DLD1 (cell line): ENCODE data around the gene IDNK.

Source experiments
- in situ Hi-C: cut with HindIII; loops from 2 replicates; pipeline ENCODE4 v1.10.0; 2017; ENCODE audit warnings: low sequenced_read_pairs

IDNK gene

GRCh38 chr9:83633255-83633654 lies 10.3 kb downstream of the IDNK start:
- in situ Hi-C loops, result no loop called here

DNA sequence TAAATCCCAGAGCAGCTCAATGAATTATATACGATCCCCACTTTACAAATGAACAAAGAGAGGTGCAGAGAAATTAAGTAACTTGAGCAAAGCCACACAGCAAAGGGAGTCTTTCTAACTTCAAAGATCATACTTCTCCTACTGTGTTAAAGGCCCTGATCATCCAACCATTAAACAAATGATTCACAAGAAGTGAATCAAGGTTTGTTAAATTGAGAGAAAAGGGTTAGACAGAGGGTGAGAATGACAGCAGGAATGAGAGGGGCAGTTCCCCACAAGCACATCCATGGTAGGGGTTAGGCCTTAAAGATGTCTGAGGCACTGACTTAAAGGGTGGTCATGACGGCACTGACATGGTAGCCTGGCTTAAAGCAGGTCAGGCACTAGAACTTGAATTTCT lies 10.7 kb downstream of the IDNK start:
- in situ Hi-C loops, result no loop called here

DNA sequence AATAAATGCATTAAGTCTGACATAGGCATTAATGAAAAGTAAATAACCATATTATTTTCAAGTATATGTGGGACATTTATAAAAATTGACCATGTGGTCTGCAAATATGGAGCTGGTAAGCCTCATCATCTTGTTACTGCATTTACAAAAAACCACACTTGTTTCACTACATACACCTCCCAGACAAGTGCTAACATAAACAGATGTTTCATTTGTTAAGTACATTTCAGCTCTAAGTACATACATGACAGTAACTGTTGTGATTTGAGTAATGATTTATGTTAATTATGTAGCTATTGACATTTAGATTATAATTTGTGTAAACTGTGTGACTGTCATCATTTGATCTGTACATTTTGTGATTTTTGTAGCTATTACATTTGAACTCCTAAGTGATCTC lies 13.9 kb downstream of the IDNK start:
- in situ Hi-C loops, result no loop called here

GRCh38 chr9:83637389-83637788 lies 14.4 kb downstream of the IDNK start:
- in situ Hi-C loops, result no loop called here

DNA sequence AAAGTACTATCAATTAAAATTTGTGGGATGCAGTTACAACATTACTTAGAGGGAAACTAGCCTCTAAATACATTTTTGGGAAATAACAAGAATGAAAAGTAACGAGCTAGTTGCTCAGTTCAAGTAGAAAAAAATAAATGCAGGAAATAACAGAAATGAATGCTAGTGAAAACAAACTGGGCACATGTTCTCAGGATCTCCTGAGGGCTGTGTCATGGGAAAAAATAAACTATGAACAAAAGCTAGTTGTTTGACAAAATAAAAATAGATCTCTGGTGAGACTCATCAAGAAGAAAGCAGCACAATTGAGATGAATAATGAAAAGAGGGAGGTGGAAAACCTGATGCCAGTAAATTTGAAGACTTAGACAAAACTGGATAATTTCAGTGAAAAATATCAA lies 16.3 kb downstream of the IDNK start:
- in situ Hi-C loops, result no loop called here

DNA sequence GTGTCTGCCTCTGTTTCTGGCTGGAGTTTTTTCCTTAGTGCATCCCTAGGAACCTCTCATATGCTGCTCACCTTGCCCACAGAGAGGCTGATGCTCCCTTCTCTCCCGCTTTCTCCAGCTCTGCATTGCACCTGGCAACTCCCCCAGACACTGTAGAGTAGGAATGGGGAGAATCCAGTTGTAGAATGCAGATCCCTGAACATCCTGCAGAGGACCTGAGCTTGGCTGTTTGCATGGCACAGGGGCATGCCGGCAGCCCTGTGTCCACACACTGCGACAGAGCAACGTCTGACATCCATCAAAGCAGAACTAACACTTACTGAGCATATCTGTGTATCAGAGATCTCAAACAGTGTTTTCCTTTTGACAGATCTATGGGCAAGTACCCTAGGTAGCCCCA lies 19.9 kb downstream of the IDNK start:
- in situ Hi-C loops, result no loop called here

- in situ Hi-C loops, result no loop called here
Measured at GRCh38 chr9:83646500-83647239, 23.7 kb downstream of the IDNK start.

DNA sequence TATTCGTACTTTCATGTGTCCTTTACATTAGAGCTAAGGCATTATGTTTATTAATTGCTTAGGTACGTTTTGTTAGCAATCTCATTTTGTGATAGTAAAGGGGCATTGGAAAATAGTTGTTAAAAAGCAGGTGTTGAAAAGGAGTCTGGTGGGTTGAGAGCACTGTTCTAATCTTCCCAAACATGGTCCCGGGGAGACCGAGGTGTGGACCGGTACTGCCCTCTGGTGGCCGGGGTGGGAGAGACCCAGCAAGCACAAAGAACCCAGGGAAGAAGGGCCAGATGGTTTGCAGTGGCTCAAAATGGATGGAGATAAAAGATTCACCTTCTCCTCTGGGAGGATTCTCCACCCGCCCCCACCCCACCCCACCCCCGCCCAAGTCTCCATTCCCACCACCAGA lies 26.1 kb downstream of the IDNK start:
- in situ Hi-C loops, result no loop called here

GRCh38 chr9:83649515-83649914 lies 26.6 kb downstream of the IDNK start:
- in situ Hi-C loops, result no loop called here

DNA sequence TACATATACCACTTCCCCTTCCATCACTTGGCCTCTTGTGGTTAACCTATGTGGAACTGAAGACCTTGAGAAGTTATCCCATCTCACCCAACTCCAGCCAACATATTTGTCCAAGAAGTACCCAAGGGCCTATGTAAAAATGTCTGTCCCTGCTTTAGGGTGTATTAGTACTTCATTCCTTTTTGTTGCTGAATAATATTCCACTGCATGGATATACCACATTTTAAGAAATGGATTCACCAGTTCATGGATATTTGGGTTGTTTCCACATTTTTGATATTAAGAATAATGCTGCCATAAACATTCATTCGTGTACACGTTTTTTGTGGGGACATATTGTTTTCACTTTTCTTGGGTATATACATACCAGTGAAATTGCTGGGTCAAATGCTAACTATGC lies 28.6 kb downstream of the IDNK start:
- in situ Hi-C loops, result no loop called here

DNA sequence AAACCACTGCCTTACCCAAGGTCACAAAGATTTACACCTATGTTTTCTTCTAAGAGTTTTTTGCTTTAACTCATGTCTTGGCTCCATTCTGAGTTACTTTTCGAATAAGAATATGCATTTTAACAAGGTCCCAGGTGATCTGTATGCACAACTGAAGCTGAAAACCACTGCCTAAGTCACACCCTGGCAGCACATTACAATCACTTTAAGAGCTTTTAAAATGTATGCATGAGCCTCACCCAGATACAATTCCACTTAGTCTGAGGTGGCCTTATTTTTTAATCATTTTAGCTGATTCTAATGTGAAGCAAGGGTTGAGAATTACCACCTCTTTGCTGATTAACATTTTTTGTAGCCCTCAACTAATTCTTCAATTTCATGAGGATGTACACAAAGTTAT lies 29.5 kb downstream of the IDNK start:
- in situ Hi-C loops, result no loop called here

DNA sequence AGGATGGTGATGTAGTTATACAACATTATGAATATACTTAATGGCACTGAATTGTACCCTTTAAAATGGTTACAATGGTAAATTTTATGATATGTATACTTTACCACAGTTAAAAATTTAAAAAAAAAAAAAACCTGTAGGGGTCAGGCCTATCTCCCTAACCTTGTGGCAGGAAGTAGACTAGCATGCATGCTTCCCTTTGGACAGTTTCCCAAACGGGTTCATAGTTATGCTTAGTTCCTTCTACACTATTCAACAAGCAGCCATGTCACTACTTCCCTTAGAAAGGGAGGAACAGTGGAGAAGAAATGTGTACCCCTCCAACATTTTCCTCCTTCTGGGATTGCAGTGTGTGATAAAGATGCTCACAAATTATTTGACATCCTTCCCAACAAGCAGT lies 32.5 kb downstream of the IDNK start:
- in situ Hi-C loops, result no loop called here

GRCh38 chr9:83656032-83656680 lies 33.2 kb downstream of the IDNK start:
- in situ Hi-C loops, result no loop called here

- in situ Hi-C loops, result no loop called here
Measured at GRCh38 chr9:83656952-83657351, 34.0 kb downstream of the IDNK start.

DNA sequence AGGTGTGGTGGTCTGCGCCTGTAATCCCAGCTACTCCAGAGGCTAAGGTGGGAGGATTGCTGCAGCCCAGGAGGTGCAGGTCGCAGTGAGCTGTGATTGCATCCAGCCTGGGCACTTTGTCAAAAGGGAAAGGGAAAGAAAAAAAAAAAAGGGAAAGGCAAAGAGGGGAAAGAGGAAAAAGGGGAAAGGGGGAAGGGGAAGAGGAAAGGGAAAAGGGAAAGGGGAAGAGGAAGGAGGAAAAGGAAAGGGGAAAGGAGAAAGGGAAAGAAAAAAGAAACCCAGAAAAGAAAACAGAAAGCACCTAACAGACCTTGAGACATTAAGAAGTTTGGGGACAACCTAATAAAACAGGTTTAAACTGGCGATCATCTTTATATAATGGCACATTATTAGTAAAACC lies 40.0 kb downstream of the IDNK start:
- in situ Hi-C loops, result no loop called here

- in situ Hi-C loops, result no loop called here
Measured at GRCh38 chr9:83665580-83666200, 42.7 kb downstream of the IDNK start.

DNA sequence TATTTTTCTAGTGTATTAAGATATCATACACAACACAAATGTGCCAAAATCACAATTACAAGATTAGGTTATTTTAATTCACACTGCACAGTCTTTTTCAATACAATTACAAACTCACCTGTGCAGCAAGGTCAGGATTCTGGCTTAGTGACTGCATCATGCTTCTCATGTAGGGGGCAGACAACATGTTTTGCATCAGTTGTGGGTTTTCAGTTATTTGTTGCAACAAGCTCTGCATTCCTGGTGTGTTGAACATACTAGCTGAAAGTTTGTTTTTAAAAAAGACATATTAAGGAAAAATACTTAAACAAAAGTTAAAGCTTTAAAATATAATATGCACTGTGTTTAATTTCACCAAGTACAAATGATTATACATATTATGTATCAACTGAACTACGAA lies 46.1 kb downstream of the IDNK start:
- in situ Hi-C loops, result no loop called here

GRCh38 chr9:83670381-83670780 lies 47.4 kb downstream of the IDNK start:
- in situ Hi-C loops, result no loop called here

- in situ Hi-C loops, result no loop called here
Measured at GRCh38 chr9:83671451-83671850, 48.5 kb downstream of the IDNK start.

- in situ Hi-C loops, result no loop called here
Measured at GRCh38 chr9:83675466-83675865, 52.5 kb downstream of the IDNK start.

DNA sequence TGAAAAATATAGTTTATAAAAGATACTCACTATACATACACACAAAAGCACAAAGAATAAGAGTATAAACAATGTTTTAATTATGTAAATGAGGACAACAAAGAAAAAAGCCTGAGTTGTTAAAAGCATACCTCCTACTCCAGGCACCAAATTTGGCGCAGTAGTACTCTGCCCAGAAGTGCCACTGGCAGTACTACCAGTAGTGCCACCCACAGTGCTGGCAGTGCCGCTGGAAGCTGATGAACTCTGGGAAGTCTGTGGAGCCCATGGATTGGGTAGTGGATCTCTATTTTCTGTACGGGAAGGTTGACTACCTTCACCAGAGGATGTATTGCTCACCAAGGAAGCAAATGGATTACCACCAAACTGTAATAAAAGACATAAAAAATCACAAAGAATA lies 54.7 kb downstream of the IDNK start:
- in situ Hi-C loops, result no loop called here

DNA sequence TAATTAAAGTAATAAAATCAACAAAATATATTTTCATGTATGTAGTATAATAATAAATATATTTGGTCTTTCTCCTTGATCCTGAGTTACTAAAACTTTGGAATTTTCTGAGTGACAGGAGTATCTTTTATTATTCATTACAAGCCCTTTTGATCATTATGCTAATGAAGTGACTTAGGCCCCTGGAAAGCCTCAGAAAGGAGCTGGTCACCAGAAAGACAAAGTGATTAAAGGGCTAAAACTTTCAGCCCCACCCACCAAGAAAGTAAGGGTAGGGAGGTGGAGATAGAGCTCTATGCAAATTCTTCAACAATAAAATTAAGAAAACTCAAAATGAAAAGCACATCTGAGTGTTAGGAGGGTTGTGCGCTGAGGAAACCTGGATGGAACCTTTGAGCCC lies 57.3 kb downstream of the IDNK start:
- in situ Hi-C loops, result no loop called here
